ENCODE measurements around the gene HMGCS2. TPM values are rescaled to one million over a fixed set of nuclear protein-coding genes. Genes with fewer than 3 reads are reported as not detected.

Gene HMGCS2
- 79.7 TPM for polyA plus RNA-seq (ENCODE audit: insufficient read length)
- long read RNA-seq, donor 1, transcript HMGCS2-201 (10 exons, 2,428 nt): major isoform, 11 of 11 reads
- long read RNA-seq, donor 1, partial matches to known transcripts: 0 of 11 reads
- long read RNA-seq, donor 1, other reads (novel, unspliced or antisense): 0 of 11 reads
- long read RNA-seq, donor 2, transcript HMGCS2-201 (10 exons, 2,428 nt): major isoform, 19 of 25 reads
- long read RNA-seq, donor 2, partial matches to known transcripts: 6 of 25 reads
- long read RNA-seq, donor 2, other reads (novel, unspliced or antisense): 0 of 25 reads
- long read RNA-seq, donor 3, transcript HMGCS2-201 (10 exons, 2,428 nt): major isoform, 15 of 15 reads
- long read RNA-seq, donor 3, partial matches to known transcripts: 0 of 15 reads
- long read RNA-seq, donor 3, other reads (novel, unspliced or antisense): 0 of 15 reads
- long read RNA-seq, donor 4, partial matches to known transcripts: 0 of 1 reads
- long read RNA-seq, donor 4, other reads (novel, unspliced or antisense): 0 of 1 reads
- long read RNA-seq, donor 5, transcript HMGCS2-201 (10 exons, 2,428 nt): major isoform, 19 of 19 reads
- long read RNA-seq, donor 5, partial matches to known transcripts: 0 of 19 reads
- long read RNA-seq, donor 5, other reads (novel, unspliced or antisense): 0 of 19 reads
- long read RNA-seq, donor 6, transcript HMGCS2-201 (10 exons, 2,428 nt): major isoform, 6 of 6 reads
- long read RNA-seq, donor 6, partial matches to known transcripts: 0 of 6 reads
- long read RNA-seq, donor 6, other reads (novel, unspliced or antisense): 0 of 6 reads
- long read RNA-seq, donor 7, transcript HMGCS2-201 (10 exons, 2,428 nt): major isoform, 34 of 63 reads
- long read RNA-seq, donor 7, partial matches to known transcripts: 20 of 63 reads
- long read RNA-seq, donor 7, other reads (novel, unspliced or antisense): 9 of 63 reads
- long read RNA-seq, donor 8, transcript HMGCS2-201 (10 exons, 2,428 nt): major isoform, 10 of 10 reads
- long read RNA-seq, donor 8, partial matches to known transcripts: 0 of 10 reads
- long read RNA-seq, donor 8, other reads (novel, unspliced or antisense): 0 of 10 reads

DNA sequence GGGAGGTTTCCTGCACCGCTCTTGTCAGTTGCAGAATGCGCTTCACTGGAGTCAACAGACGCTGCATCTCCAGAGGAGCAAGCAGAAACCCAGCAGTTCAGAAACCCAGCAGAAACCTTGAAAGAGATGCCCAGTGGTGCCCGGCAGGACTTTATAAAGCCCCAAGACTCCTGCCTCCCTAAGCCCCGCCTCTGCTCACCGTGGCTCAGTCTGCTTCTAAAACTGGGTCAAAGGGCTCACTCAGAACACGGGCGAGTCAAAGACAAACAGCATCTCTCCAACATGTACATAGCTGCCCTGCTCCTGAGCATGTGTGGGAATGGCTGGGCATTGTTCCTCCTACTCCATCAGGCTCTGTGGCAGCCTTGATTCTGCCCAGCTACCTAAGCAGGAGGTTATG is at the start of gene HMGCS2:
Gene HMGCS2 (minus strand): TSS at position 128 of the 400 bp plus-strand sequence. CDS start 61 bp downstream, at position 67.
- DNase-seq: no peak

DNA sequence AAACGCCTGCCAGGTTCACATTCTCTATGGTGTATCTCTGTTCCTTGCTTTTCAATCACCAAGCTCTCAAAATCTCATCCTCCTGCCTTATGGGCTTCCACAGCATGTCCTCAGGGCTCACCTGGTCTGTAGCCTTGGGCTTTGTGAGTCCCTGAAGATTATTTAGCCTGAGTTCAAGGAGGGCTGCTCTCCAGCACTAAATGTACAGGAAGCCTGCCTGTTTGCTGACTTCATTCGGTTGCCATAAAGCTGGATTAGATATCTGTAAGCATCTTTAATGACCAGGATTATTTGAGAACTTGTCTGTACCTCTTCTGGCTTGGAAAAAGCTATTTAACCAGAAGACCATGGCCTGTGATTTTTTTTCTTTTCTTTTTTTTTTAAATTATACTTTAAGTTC is 49.5 kb upstream of the HMGCS2 start:
- no peak for DNase-seq

DNA sequence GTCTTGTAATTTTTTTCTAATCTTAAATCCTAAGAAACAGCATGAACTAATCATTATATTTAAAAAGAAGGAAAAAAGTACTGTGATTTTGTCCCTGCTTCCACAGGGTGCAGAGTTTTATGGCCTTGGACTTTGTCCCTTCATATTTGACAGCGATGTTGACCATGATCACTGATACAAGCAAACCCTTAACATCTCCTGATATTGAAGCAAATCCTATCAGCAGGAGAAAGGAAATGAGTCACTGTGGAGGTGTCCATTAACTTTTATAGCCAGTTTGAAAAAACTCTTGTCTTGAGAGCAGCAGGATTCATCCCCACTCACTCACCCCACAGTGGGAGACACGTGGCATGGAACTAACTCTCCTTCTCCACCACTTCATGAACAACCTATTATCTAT is 47.7 kb upstream of the HMGCS2 start:
- DNase-seq: no peak

DNA sequence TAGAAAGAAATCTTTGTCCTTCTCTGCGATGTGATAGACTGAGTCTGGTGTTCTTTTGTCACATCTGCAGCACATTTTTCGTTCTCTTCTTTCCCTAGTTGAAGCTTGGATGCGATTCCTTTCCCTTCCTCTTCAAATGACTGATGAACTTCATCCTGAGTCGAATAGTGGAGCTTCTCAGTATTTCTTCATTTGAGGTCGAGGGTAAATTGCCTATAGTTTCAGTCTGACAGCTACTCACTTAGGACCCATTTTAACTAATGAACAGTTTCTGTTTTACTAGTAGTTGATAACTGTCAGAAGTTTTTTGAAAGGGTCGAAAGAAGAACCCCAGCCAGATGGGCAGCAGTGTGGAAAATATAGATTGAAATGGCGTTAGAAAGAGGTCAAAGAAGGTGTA is 47.2 kb upstream of the HMGCS2 start:
- DNase-seq: no peak

DNA sequence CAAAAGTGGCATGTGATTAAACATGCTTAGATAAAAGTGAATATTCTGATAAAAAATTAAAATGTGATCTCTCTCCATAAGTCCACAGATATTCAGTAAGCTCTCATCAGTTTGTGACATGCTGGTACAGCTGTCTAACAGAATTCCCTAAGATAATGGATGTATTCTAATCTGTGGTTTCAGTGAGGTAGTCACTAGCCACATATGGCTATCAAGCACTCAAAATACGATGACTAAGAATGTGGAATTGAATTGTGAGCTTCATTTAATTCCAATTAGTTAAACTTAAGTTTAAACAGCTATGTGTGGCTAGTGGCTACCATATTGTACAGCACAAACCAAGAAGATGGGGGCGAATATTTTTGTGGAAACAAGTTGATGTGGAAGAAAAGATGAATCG is 46.7 kb upstream of the HMGCS2 start:
- DNase-seq: no peak

DNA sequence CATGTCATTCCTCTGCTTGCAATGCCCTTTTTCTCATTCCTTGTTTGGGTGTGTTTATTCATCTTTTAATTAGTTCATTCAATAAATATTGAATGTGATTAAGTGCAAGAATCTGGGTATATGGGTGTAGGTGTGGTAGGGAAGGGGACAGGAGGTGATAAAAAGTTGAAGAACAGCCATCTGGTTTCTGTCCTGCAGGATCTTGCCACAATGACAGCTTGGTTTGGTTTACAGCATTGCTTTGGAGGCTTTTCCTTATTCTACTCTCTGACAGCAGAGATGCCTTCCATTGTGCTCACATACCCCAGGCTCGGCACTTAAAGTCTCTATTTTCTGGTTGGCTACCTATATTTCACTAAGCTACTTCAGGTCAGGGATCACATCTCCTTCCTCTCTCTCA is 45.6 kb upstream of the HMGCS2 start:
- no peak for DNase-seq

DNA sequence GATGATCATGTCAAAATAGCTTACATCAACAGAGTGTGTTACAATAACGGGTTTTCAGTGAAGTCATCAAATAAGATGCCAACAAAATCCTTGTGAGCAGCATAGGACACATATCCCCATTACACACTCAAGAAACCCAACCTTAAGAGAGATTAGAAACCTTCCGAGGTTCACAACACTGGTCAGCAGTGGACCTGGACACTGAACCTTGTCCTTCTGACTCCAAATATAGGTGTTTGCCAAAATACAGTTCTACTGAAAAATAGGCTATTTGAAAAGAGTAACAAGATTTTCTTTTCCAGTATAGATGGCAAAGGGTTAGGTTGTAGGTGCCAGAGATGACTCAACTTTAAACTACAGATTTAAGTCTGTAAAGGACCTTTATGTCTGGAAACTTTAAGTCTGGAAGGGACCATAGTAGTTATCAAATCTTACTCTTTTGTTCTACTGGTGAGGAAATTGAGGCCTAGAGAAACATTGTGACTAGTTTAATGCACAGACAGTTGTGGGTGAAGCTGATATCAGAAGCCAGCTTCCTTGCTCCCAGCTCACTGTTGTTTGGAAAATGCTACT is 43.4 kb upstream of the HMGCS2 start:
- DNase-seq: no peak

DNA sequence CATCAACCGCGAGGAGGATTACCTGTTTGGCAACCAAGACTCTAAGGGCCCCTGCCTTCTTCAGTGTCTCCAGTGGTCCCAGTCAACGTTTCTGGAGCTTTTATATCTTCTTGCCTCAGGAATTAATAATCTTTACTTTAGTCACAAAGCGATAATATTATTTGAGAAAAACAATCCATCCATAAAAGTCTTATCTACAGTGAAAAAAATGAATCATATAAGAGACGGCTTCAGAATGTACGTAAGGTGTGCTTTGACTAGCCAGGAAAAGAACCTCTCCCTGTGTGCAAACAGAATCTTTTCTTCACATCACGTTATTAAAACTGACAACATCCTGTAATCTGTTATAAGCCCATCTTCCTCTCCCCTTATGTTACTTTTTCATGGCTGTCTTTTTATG is 42.7 kb upstream of the HMGCS2 start, which contains the start of gene REG4:
Gene REG4 (minus strand): TSS at position 74 of the 400 bp plus-strand sequence. CDS start 2,691 bp downstream, outside the sequence.
- no peak for DNase-seq

DNA sequence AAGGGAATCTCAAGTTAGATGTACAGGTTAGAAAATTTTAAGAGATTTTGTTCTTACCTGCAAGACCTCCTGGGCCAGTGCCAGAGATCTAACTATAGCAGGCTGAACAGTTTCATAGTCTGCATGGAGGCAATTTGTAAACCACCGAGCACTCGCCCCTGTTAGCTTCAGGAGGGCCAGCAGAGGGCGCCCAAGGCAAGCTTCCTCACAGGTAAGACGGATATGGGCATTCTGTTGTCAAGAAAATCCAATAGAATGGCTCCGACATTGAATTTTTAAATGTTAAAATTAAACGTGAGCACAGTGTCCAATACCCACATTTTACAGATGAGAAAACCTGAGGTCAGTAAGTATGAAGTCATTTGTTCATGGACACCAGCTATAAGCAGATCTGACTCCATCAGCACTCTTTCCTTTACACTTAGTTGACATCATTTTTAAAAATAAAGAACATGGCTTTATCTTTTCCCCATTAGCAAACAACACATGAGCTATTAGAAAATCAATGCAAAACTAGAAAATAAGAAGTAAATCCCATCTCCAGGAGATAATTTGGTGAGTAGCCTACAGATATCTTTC is 40.4 kb upstream of the HMGCS2 start:
- DNase-seq: peak; percentile 65

DNA sequence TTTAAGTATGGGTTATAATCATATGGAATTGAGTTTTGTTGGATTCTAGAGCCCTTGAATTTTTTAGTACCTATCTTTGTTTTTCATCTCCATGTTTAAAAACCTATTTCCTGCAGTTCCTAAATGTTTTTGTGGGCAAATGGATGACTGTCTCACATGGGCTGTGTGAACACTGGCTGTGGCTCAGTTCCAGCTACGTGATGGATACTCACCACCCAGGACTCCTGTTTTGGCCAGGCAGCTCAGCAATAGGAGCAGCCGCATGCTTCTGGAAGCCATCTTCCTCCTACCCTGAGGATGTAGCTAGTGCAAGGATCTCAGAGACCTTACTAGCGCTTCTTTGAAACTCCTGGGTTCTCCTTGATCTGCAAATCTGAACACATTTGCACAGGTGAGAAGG is 39.8 kb upstream of the HMGCS2 start:
- DNase-seq: no peak

DNA sequence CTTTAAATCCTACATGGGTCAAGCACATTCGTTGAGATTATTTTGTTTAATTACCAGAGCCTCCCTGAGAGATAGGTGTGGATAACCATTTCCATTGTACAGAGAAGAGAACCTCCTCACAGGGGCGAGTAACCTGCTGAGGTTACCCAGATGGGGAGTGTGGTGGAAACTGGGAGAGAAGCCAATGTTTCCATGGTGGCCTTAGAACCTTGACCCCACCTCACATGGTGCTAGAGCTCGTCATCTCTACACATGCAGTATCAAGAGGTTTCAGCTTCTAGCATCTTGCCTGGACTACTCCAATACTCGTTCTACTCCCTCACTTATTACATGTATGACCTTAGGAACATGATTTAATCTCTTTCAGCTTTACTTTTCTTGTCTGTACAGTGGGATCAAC is 37.8 kb upstream of the HMGCS2 start:
- DNase-seq: no peak

DNA sequence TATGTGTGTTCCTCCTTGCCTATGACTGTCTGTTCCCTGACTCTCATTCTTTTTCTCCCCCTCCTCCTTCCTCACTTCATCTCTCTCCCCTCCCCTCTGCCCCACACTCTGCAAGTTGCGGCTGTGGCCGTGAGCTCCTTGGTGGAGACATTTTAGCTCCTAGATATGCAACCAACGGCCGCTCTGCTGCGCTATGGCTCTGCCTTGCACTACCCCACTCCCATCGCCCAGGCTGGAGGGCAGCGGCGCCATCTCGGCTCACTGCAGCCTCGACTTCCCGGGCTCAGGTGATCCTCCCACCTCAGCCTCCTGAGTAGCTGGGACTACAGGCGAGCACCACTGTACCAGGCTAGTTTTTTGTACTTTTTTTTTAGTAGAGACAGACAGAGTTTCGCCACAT is 37.0 kb upstream of the HMGCS2 start:
- no peak for DNase-seq

DNA sequence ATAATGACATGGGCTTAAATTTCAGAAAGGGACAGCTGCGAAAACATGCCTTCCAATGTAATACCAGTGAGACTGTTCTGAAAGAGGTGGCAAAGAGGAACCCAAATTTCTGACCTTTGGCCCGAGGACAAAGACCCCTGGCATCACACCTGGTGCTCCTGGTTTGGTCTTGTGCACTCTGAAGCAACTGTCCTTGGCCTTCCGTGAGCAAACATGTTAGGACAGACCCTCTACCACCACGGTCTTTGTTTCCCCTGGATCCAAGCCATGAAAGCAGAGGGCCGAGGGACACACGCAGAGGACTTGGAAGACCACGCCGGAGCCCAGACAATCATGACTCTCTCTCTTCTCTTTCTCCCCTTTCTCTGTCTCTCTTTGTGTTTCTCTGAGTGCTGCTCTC is 36.5 kb upstream of the HMGCS2 start:
- DNase-seq: no peak

DNA sequence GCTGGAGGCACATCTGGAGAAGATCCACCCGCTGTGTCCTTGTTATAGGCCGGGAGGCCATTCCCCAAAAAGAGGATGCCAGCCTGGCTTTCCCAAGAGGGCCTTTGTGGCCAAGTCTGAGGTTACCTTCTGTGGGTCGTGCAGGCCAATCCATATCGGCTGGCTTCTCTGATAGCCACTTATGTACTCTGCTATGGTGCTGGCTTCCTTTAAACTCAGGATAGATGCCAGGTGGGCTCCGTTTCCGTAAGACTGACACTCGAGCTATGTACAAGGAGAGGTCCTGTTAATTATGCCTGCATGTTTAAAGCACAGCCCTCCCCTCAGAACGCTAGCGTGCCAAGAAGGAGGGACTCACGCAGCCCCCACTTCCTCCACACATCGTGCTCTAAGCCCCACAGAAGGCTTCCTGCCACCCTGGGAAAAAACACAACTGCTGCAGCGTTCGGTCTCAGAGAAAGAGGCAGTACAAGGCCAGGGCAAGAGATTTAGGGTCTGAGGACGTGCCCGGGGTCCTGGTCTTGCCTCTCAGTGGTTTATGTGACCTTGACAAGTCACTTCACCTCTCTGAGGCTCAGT is 31.0 kb upstream of the HMGCS2 start:
- no peak for DNase-seq

DNA sequence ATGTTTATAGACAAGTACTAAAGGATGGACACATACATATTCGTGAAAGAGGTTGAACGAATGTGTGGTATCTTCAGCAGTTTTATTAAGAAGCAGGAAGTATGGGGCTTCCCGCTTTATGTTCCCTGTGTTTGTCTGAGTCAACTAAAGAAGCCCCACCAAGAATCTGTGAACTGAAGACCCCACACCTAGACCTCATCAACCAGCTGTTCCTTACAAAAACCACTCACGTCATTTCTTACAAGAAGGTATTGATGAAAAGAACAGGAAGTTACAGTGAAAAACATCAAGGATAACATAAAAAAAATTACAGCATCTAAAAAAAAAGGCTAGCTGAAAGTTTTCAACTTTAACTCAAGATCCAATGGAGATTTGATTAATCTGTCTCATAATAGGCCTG is 30.3 kb upstream of the HMGCS2 start:
- no peak for DNase-seq

DNA sequence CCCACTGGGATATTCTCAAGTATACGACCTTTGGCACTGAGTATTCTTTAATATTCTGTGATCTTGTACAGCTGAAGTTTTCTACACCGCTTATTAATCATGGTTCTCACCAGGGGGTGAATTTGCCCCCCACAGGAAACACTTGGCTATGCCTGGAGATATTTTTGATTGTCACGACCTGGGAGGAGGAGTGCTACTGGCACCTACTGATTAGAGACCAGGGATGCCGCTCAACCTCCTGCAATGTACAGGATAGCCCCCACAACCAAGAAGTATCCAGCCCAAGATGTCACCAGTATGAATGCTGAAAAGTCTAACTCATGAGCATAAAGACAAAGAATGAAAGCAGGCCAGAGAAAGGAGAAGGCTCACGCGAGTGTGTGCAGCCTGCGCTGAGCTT is 28.9 kb upstream of the HMGCS2 start:
- DNase-seq: no peak

DNA sequence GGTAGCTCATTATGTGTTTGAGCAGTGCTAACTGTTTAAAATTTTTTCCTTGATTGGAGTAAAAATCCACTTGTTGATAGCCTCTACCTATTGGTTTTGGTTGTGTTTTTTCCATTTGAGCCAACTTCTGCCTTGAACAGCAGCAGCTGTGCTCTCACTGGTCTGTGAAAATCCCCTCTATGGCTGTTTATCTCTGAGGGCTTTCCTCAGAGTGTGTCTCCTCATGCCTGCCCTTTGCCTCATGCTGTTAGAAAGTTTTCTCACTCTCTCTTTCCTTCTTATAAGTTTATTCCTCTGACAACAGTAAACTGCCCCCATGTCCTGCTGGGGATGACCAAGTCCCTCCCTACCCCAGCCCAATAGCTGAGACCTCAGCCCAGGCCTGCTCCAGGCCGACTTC is 28.5 kb upstream of the HMGCS2 start:
- no peak for DNase-seq

DNA sequence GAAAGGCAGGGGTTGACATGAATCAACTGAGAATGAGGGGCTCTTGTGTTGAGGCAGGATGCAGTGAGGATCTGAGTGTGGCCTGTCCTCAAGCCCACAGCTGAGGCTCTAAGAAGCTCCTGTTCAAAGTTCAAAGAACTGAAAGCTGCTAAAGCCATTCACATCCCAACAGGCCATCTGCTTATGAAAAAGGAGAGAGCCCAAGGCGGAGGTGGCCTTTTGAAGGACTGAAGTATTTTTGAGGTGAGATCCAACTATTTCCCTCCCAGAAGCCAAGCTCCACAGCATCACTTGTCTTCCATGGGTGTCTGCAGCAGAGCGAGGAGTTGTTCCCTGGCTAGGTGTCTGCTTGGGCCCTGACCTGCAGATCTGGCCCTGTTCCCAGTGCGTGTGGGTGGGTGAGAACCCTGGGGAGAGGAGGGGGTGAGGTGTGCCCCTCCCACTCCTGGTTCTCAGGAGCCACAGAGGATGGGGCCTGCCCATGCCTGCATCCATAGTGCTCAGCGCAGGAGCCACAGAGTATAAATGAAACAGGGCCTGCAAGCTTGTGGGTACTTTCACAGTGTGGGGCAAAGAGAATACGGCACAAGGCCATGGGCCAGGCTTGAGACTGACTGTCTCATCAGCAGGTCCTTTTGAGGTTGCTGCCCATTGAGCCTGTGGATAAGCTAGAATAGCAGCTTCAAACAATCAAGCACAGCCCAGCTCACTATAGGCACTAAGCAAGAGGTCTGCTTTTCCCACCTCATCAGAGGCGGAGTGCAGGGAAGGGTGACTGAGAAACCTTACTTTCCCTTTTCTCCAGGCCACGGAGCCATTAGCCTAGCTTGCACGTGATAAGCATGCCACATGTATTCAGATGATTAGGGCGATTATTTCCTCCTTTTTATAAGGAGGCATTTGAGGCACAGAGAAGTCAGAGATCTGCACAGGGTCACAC is 26.8 kb upstream of the HMGCS2 start:
- DNase-seq: no peak

DNA sequence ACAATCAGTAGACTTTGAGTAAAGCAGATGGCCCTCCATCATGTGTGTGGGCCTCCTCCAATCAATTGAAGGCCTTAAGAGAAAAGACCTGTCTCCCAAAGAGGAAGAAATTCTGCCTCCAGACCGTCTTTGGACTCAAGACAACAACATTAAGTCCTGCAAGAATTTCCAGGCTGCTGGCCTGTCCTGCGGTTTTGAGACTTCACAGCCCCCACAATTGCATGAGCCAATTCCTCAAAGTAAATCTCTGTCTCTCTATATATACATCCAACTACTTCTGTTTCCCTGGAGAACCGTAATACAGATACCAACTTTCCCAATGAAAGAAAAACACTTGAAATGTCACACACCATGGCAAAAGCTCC is 26.2 kb upstream of the HMGCS2 start:
- no peak for DNase-seq

DNA sequence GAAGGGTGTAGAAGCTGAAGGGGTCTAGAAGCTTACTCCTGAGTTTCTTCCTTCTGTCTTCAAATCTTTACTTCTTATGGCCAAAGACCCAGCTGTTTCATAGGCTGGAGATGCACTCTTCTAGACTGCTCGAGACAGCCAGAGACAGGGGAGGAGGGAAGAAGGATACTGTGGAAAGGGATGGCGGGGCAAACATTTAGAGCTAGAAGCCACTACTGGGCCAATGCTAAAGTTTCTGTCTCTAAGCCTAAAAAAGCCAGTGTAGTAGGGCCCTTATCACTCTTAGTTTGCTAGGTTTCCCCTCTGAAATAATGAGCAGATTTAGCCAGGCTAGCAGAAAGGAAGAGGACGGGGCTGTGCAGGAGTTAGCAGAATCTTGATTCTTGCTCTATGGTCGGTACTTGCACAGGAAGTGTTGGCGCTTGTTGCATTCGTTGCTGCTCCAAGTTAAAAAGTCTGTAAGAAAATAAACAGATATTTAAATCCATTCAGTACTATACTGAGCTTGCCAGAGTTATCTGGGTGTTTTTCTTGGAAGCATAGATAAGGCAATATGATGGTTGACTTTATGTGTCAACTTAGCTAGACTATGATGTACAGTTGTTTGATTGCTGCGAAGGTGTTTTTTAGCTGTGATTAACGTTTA is 25.6 kb upstream of the HMGCS2 start:
- DNase-seq: no peak

All from left kidney (tissue), 8 donors.